Endothelial cell of umbilical vein (primary cell): ENCODE data around the gene OTUD7B. TPM values are rescaled to one million over a fixed set of nuclear protein-coding genes. Genes with fewer than 3 reads are reported as not detected.

Experiments
- BruUV-seq: library from RNA; stranded (reverse); fragments of 400-500 nt; replicated peaks from 2 replicates; lab custom pipeline; 2021; lab: Mats Ljungman, UMichigan
- CTCF ChIA-PET: fragments of 300-600, 350-600 bp; sonication (Branson Sonifier 250); formaldehyde crosslinking; loops from one replicate; lab custom pipeline; 2021; ENCODE audit warnings: antibody characterized with exemption, inconsistent platforms; lab: Charles Lee
- POLR2A ChIA-PET: fragments of 300-600, 350-600 bp; sonication (Branson Sonifier 250); formaldehyde crosslinking; loops from one replicate; lab custom pipeline; 2021; ENCODE audit warnings: antibody characterized with exemption, inconsistent platforms; lab: Charles Lee
- DNase-seq: peaks from one replicate; pipeline ENCODE4 v3.0.0-alpha.2; 2011; ENCODE audit warnings: low read depth, low spot score
- FAIRE-seq: peaks from 2 replicates; lab custom pipeline; 2011; peaks lifted over from hg19 to GRCh38; lab: Jason Lieb, UNC
- H2AFZ ChIP-seq: 2 replicates; pipeline ENCODE4 v1.6.0; 2012; ENCODE audit warnings: low read depth, low read length, control low read depth, inconsistent platforms
- H3K27ac ChIP-seq: 2 replicates; pipeline ENCODE4 v1.5.1; 2011; ENCODE audit warnings: low read depth, mild to moderate bottlenecking, control low read depth, low read length, moderate library complexity; ENCODE audit not compliant: insufficient read depth
- H3K27me3 ChIP-seq, 2 experiments: 2 replicates each; pipeline versions ENCODE4 v1.6.0 to v1.6.1; 2011; ENCODE audit warnings: low read length in 2 of 2, mixed read lengths in 1 of 2; ENCODE audit not compliant: control insufficient read depth in 2 of 2, insufficient read depth in 2 of 2
- H3K36me3 ChIP-seq, 2 experiments: 2 replicates in 1 of 2; 3 replicates in 1 of 2; pipeline ENCODE4 v1.5.1; 2011; ENCODE audit warnings: low read length in 2 of 2, mild to moderate bottlenecking in 1 of 2, moderate library complexity in 1 of 2; ENCODE audit not compliant: control insufficient read depth in 2 of 2, insufficient read depth in 2 of 2; ENCODE audit errors: extremely low read depth in 1 of 2
- H3K4me1 ChIP-seq: 3 replicates; pipeline ENCODE4 v1.5.1; 2011; ENCODE audit warnings: mild to moderate bottlenecking, low read length; ENCODE audit not compliant: control insufficient read depth, insufficient read depth; ENCODE audit errors: extremely low read depth
- H3K4me2 ChIP-seq: 2 replicates; pipeline ENCODE4 v1.6.1; 2011; ENCODE audit warnings: low read length, control low read depth, mixed read lengths; ENCODE audit not compliant: insufficient read depth
- H3K4me3 ChIP-seq, 3 experiments: fragments of 200-600 bp in 1 of 3; sonication (generic), shearing (Covaris generic) in 1 of 3; replicated peaks in 1 of 3; 2 replicates each; pipeline ENCODE4 v1.5.1; 2011 to 2016; ENCODE audit warnings: control low read depth in 3 of 3, low read length in 3 of 3, mild to moderate bottlenecking in 2 of 3, inconsistent platforms in 1 of 3, low read depth in 1 of 3, moderate library complexity in 1 of 3; ENCODE audit not compliant: insufficient read depth in 1 of 3
- H3K79me2 ChIP-seq: 2 replicates; pipeline ENCODE4 v1.6.0; 2012; ENCODE audit warnings: low read length, inconsistent platforms; ENCODE audit not compliant: control insufficient read depth, insufficient read depth
- H3K9ac ChIP-seq: replicated peaks from 2 replicates; pipeline ENCODE3; 2011; ENCODE audit warnings: low read length, control low read depth; ENCODE audit not compliant: insufficient read depth; ENCODE audit errors: extremely low read depth
- H3K9me1 ChIP-seq: replicated peaks from 3 replicates; pipeline ENCODE4 v1.6.0; 2011; ENCODE audit warnings: mild to moderate bottlenecking, low read length; ENCODE audit not compliant: control insufficient read depth, insufficient read depth; ENCODE audit errors: extremely low read depth
- H3K9me3 ChIP-seq: replicated peaks from 2 replicates; pipeline ENCODE4 v1.5.1; 2012; ENCODE audit warnings: low read length, inconsistent platforms; ENCODE audit not compliant: control insufficient read depth, insufficient read depth
- H4K20me1 ChIP-seq: replicated peaks from 2 replicates; pipeline ENCODE3; 2011; ENCODE audit warnings: mild to moderate bottlenecking, low read length; ENCODE audit not compliant: control insufficient read depth, insufficient read depth; ENCODE audit errors: extremely low read depth
- EZH2 ChIP-seq: IDR thresholded peaks from 2 replicates; pipeline ENCODE4 v1.6.1; 2012; ENCODE audit warnings: borderline replicate concordance, low read depth, mild to moderate bottlenecking, moderate library complexity, low read length, inconsistent platforms; ENCODE audit not compliant: severe bottlenecking
- GATA2 ChIP-seq: IDR thresholded peaks from 2 replicates; pipeline ENCODE4 v1.7.0; 2011; ENCODE audit warnings: low read depth, mild to moderate bottlenecking, moderate library complexity, mixed read lengths, low read length; ENCODE audit not compliant: insufficient read length, insufficient read depth
- MAX ChIP-seq: IDR thresholded peaks from 2 replicates; pipeline ENCODE4 v1.6.1; 2011; ENCODE audit not compliant: insufficient read depth, insufficient read length
- MYC ChIP-seq: IDR thresholded peaks from one replicate; pipeline ENCODE4 v1.6.1; 2011; ENCODE audit warnings: mild to moderate bottlenecking, low read depth, low read length
- POLR2AphosphoS5 ChIP-seq: IDR thresholded peaks from 2 replicates; pipeline ENCODE4 v1.6.1; 2012; ENCODE audit warnings: low read depth, mild to moderate bottlenecking, control low read depth, low read length, moderate library complexity; ENCODE audit not compliant: insufficient read depth
- dilution Hi-C: fragments of 300-500 bp; cut with MboI; formaldehyde crosslinking; loops from one replicate; pipeline ENCODE4 v1.15.0; 2019; ENCODE audit warnings: low sequenced_read_pairs; ENCODE audit not compliant: extremely low pct_ligation_motif_present
- intact Hi-C: fragments of 100-400 bp; cut with micrococcal nuclease; formaldehyde crosslinking; loops from one replicate; pipeline ENCODE4 v1.10.0; 2022
- polyA plus RNA-seq, 4 experiments: library from polyadenylated mRNA; depleted of rRNA in 3 of 4; stranded (reverse) in 3 of 4; unstranded in 1 of 4; fragments of >200 nt; gene quantifications; 2 replicates each; pipeline versions ENCODE4 v1.2.1 to v1.2.3, GENCODE V29; 2011 to 2012; ENCODE audit warnings: missing spikeins in 1 of 4
- total RNA-seq: library from RNA; stranded (reverse); gene quantifications from 2 replicates; pipeline ENCODE4 v1.2.3, GENCODE V29; 2021
- TF ChIP-seq, protein P1 (sequence below), 2 donors: IDR thresholded peaks; 1 replicate in 1 of 2; 2 replicates in 1 of 2; pipeline ENCODE4 v1.5.1; 2011; ENCODE audit warnings: low read length in 2 of 2, mild to moderate bottlenecking in 2 of 2, moderate library complexity in 2 of 2, control low read depth in 1 of 2, inconsistent platforms in 1 of 2, low read depth in 1 of 2; ENCODE audit not compliant: insufficient read depth in 1 of 2; ENCODE audit errors: extremely low read depth in 1 of 2

OTUD7B gene
- total and polyA plus RNA-seq, 2 donors (not counting 3 experiments of a cell fraction or from before 2014, with no cell fraction given): 4.3 to 22.8 TPM

DNA sequence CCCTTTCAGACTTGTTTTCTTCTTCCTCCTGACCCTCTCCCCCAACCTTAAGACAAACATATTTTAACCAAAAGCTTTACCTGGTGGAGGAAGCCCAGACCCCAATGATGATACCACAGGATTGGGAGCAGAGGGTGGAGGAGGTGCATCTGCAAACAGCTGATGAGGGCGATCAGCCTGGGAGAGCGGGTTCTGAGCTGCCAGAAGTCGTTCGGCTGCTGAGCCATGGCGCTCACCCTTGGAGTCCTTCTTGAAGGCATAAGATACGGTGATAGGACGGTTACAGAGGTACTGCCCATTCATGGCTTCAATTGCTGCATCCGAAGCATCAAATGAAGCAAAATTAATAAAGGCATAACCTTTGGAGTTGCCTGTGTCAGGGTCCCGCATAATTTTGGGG lies 84.2 kb downstream of the OTUD7B start:
- POLR2A ChIA-PET: no interaction called here
- dilution Hi-C loops: no loop called here
- peak overlapping the region; percentile 84 for H3K4me2 ChIP-seq
- peaks cover 21 to 26% of the 10 kb centered on the region in 2 experiments for H3K36me3 ChIP-seq
- no peaks in the 10 kb centered on the region for H3K9me1 ChIP-seq
- no peak for DNase-seq
- no peak for FAIRE-seq
- BruUV-seq: no TSS peak
- peak overlapping the region in 1 of 3 experiments; percentile 88 for H3K4me3 ChIP-seq
- CTCF ChIA-PET: no interaction called here
- intact Hi-C loops: no loop called here
- H4K20me1 ChIP-seq: no peaks in the 10 kb centered on the region
- H3K9me3 ChIP-seq: no peaks in the 10 kb centered on the region
- TF ChIP-seq EZH2 (no peak), GATA2 (no peak), POLR2AphosphoS5 (no peak)
- H3K9ac ChIP-seq: no peak overlapping the region
- no peak overlapping the region for H2AFZ ChIP-seq
- no peaks in the 10 kb centered on the region for H3K27me3 ChIP-seq
- no peak overlapping the region for H3K27ac ChIP-seq
- H3K4me1 ChIP-seq: peaks cover 22% of the 10 kb centered on the region
- H3K79me2 ChIP-seq: peaks cover 30% of the 10 kb centered on the region

- no peaks in the 10 kb centered on the region for H4K20me1 ChIP-seq
- no peak overlapping the region for H3K4me3 ChIP-seq
- ChIA-PET CTCF (no interaction called here), POLR2A (no interaction called here)
- dilution Hi-C loops (no loop called here), intact Hi-C loops (no loop called here)
- BruUV-seq: no TSS peak
- no peaks in the 10 kb centered on the region for H3K27me3 ChIP-seq
- TF ChIP-seq MAX: no peak
- TF ChIP-seq MYC: no peak
- TF ChIP-seq EZH2: no peak
- TF ChIP-seq GATA2: no peak
- TF ChIP-seq, protein P1, sequence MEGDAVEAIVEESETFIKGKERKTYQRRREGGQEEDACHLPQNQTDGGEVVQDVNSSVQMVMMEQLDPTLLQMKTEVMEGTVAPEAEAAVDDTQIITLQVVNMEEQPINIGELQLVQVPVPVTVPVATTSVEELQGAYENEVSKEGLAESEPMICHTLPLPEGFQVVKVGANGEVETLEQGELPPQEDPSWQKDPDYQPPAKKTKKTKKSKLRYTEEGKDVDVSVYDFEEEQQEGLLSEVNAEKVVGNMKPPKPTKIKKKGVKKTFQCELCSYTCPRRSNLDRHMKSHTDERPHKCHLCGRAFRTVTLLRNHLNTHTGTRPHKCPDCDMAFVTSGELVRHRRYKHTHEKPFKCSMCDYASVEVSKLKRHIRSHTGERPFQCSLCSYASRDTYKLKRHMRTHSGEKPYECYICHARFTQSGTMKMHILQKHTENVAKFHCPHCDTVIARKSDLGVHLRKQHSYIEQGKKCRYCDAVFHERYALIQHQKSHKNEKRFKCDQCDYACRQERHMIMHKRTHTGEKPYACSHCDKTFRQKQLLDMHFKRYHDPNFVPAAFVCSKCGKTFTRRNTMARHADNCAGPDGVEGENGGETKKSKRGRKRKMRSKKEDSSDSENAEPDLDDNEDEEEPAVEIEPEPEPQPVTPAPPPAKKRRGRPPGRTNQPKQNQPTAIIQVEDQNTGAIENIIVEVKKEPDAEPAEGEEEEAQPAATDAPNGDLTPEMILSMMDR (IDR thresholded peaks at IDR 0.05; ENCODE audit: extremely low read depth in 1 of 2, insufficient read depth in 1 of 2, low read depth in 1 of 2, low read length in 2 of 2): no peak
- DNase-seq (no peak), FAIRE-seq (no peak)
- peaks cover 21 to 26% of the 10 kb centered on the region in 2 experiments for H3K36me3 ChIP-seq
- no peak overlapping the region for H3K9ac ChIP-seq
- H3K4me2 ChIP-seq: peak overlapping the region; percentile 84
- H3K9me3 ChIP-seq: no peaks in the 10 kb centered on the region
- no peaks in the 10 kb centered on the region for H3K9me1 ChIP-seq
- H3K79me2 ChIP-seq: peaks cover 30% of the 10 kb centered on the region
- no peak overlapping the region for H2AFZ ChIP-seq
- H3K27ac ChIP-seq: no peak overlapping the region
- H3K4me1 ChIP-seq: peaks cover 18% of the 10 kb centered on the region
Measured at GRCh38 chr1:149925751-149926150, 84.8 kb downstream of the OTUD7B start.
